Measurements from ENCODE around the gene DMRTB1. TPM values are rescaled to one million over a fixed set of nuclear protein-coding genes. Genes with fewer than 3 reads are reported as not detected.

DMRTB1 gene
- total RNA-seq, 1 experiment from 2014 or later, result not detected

DNA sequence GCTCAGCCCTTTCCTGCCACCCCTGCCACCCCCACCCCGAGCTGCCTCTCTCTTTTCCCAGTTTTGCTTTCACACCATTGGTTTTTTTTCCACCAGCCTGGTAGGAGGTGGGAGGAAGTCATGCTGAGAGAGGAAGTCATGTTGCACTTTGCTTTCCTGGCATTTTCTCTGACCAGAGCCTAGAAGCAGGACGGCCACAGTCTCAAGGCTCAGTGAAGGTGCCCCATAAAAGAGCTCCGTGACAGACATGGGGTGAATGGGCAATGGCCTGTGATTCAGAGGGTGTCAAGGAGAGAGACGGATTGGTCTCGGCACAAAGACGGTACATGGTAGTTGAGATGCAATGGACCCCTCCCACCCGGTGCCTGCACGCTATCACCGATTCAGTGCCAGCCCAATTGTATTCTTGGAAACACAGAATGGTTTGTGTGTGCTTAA is 42.1 kb upstream of the DMRTB1 start:
- H3F3A ChIP-seq (ENCODE audit: low read length, unreplicated experiment), result no peaks in the 10 kb centered on the region
- intact Hi-C loops (cut with micrococcal nuclease), result no loop called here
- H3K79me2 ChIP-seq (ENCODE audit: low read length), result no peaks in the 10 kb centered on the region
- H3K27ac ChIP-seq (ENCODE audit: low read length), result no peak overlapping the region
- H3K36me3 ChIP-seq (ENCODE audit: low read depth, low read length), result no peaks in the 10 kb centered on the region
- peaks cover 23% of the 10 kb centered on the region for H3K4me1 ChIP-seq (ENCODE audit: insufficient read depth, low read length)
- no peak overlapping the region for H3K9ac ChIP-seq (ENCODE audit: low read length)
- H3K9me2 ChIP-seq (replicated peaks; ENCODE audit: low read length), result no peaks in the 10 kb centered on the region
- no peak for DNase-seq
- no peaks in the 10 kb centered on the region for H3K9me3 ChIP-seq (ENCODE audit: low read length)
- no peak for ATAC-seq
- H3K27me3 ChIP-seq (ENCODE audit: low read length), result peaks cover 47% of the 10 kb centered on the region
- no peak overlapping the region for H3K4me2 ChIP-seq (ENCODE audit: low read length)
- POLR2A ChIA-PET (ENCODE audit: unreplicated experiment), result no interaction called here
- no peaks in the 10 kb centered on the region for H4K20me1 ChIP-seq (ENCODE audit: low read length)
- H3K4me3 ChIP-seq (ENCODE audit: low read length), result no peak overlapping the region
- CTCF ChIA-PET, result no interaction called here
- H2AFZ ChIP-seq (ENCODE audit: low read length), result no peak overlapping the region
- TF ChIP-seq EZH2phosphoT487 (IDR thresholded peaks at IDR 0.05; ENCODE audit: borderline replicate concordance, low read length) (no peak), EZH2 (IDR thresholded peaks at IDR 0.05; ENCODE audit: low read length, unreplicated experiment) (no peak)
- TF ChIP-seq, protein P1, sequence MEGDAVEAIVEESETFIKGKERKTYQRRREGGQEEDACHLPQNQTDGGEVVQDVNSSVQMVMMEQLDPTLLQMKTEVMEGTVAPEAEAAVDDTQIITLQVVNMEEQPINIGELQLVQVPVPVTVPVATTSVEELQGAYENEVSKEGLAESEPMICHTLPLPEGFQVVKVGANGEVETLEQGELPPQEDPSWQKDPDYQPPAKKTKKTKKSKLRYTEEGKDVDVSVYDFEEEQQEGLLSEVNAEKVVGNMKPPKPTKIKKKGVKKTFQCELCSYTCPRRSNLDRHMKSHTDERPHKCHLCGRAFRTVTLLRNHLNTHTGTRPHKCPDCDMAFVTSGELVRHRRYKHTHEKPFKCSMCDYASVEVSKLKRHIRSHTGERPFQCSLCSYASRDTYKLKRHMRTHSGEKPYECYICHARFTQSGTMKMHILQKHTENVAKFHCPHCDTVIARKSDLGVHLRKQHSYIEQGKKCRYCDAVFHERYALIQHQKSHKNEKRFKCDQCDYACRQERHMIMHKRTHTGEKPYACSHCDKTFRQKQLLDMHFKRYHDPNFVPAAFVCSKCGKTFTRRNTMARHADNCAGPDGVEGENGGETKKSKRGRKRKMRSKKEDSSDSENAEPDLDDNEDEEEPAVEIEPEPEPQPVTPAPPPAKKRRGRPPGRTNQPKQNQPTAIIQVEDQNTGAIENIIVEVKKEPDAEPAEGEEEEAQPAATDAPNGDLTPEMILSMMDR (conservative IDR thresholded peaks at IDR 0.05; ENCODE audit: low read depth, low read length), result no peak
- BruUV-seq (replicated peaks), result no TSS peak

DNA sequence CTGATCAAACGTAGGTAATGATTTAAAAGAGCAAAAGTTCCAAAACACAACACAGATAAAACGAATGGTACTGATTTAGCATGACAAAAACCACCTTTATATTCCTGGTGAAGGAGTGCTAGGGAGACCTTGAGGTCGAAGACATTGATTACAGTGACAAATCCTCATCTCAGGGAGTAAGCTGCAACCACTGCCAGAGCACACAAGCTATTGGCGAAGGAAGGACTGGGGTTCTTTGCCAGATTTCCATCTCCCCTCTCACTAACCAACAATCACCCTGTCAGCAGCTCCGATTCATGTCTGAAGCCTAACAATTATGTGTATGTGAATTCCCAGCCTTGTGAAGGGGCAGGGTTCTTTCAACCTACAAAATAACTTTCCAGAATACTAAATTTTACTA is 40.2 kb upstream of the DMRTB1 start:
- CTCF ChIA-PET, result no interaction called here
- TF ChIP-seq EZH2 (IDR thresholded peaks at IDR 0.05; ENCODE audit: low read length, unreplicated experiment) (no peak), EZH2phosphoT487 (IDR thresholded peaks at IDR 0.05; ENCODE audit: borderline replicate concordance, low read length) (no peak)
- TF ChIP-seq, protein P1 (conservative IDR thresholded peaks at IDR 0.05; ENCODE audit: low read depth, low read length), result no peak
- no peak for ATAC-seq
- no peak for DNase-seq
- H3K27ac ChIP-seq (ENCODE audit: low read length), result no peak overlapping the region
- H3K9me2 ChIP-seq (replicated peaks; ENCODE audit: low read length), result no peaks in the 10 kb centered on the region
- POLR2A ChIA-PET (ENCODE audit: unreplicated experiment), result no interaction called here
- peaks cover 5% of the 10 kb centered on the region for H3K4me1 ChIP-seq (ENCODE audit: insufficient read depth, low read length)
- H4K20me1 ChIP-seq (ENCODE audit: low read length), result no peaks in the 10 kb centered on the region
- peaks cover 47% of the 10 kb centered on the region for H3K27me3 ChIP-seq (ENCODE audit: low read length)
- H3K4me2 ChIP-seq (ENCODE audit: low read length), result no peak overlapping the region
- BruUV-seq (replicated peaks), result no TSS peak
- no peaks in the 10 kb centered on the region for H3F3A ChIP-seq (ENCODE audit: low read length, unreplicated experiment)
- no peaks in the 10 kb centered on the region for H3K9me3 ChIP-seq (ENCODE audit: low read length)
- H3K36me3 ChIP-seq (ENCODE audit: low read depth, low read length), result no peaks in the 10 kb centered on the region
- no peak overlapping the region for H3K4me3 ChIP-seq (ENCODE audit: low read length)
- H3K79me2 ChIP-seq (ENCODE audit: low read length), result no peaks in the 10 kb centered on the region
- intact Hi-C loops (cut with micrococcal nuclease), result no loop called here
- H3K9ac ChIP-seq (ENCODE audit: low read length), result no peak overlapping the region
- H2AFZ ChIP-seq (ENCODE audit: low read length), result no peak overlapping the region

GRCh38 chr1:53420341-53420740 is 38.9 kb upstream of the DMRTB1 start:
- Histone ChIP-seq H3F3A (ENCODE audit: low read length, unreplicated experiment) (no peaks in the 10 kb centered on the region), H3K9me2 (replicated peaks; ENCODE audit: low read length) (no peaks in the 10 kb centered on the region), H3K27me3 (ENCODE audit: low read length) (peaks cover 47% of the 10 kb centered on the region), H3K36me3 (ENCODE audit: low read depth, low read length) (no peaks in the 10 kb centered on the region), H4K20me1 (ENCODE audit: low read length) (no peaks in the 10 kb centered on the region), H3K4me3 (ENCODE audit: low read length) (no peak overlapping the region), H3K79me2 (ENCODE audit: low read length) (no peaks in the 10 kb centered on the region), H3K4me1 (ENCODE audit: insufficient read depth, low read length) (no peaks in the 10 kb centered on the region), H3K9me3 (ENCODE audit: low read length) (no peaks in the 10 kb centered on the region), H3K4me2 (ENCODE audit: low read length) (no peak overlapping the region), H3K27ac (ENCODE audit: low read length) (no peak overlapping the region), H3K9ac (ENCODE audit: low read length) (no peak overlapping the region), H2AFZ (ENCODE audit: low read length) (no peak overlapping the region)
- POLR2A ChIA-PET (ENCODE audit: unreplicated experiment), result no interaction called here
- TF ChIP-seq, protein P1 (conservative IDR thresholded peaks at IDR 0.05; ENCODE audit: low read depth, low read length), result no peak
- TF ChIP-seq EZH2phosphoT487 (IDR thresholded peaks at IDR 0.05; ENCODE audit: borderline replicate concordance, low read length), result no peak
- TF ChIP-seq EZH2 (IDR thresholded peaks at IDR 0.05; ENCODE audit: low read length, unreplicated experiment), result no peak
- CTCF ChIA-PET, result interaction anchor here (0.6 kb wide), 1 partner anchor 24 kb away, joined by 3 read pairs; no protein-coding TSS in a partner anchor
- intact Hi-C loops (cut with micrococcal nuclease), result no loop called here
- DNase-seq (no peak), ATAC-seq (no peak)
- no TSS peak for BruUV-seq (replicated peaks)

Data from PC-3 (cell line).